ENCODE results near the gene PDK3.

PDK3 gene

GRCh38 chrX:24463077-24463476, 2.0 kb upstream of the PDK3 start:
- TF ChIP-seq CTCF (IDR thresholded peaks at IDR 0.05; ENCODE audit: low read depth, low read length, missing control alignments) = no peak
- no peak for DNase-seq (ENCODE audit: extremely low read depth, low read depth)
- no peak overlapping the region for H3K4me3 ChIP-seq (replicated peaks; ENCODE audit: low read depth, low read length)

- DNase-seq (ENCODE audit: extremely low read depth, low read depth) = no peak
- TF ChIP-seq CTCF (IDR thresholded peaks at IDR 0.05; ENCODE audit: low read depth, low read length, missing control alignments) = no peak
- H3K4me3 ChIP-seq (replicated peaks; ENCODE audit: low read depth, low read length) = peak overlapping the region; percentile 48
Observed at GRCh38 chrX:24464498-24464835, 619 bp upstream of the PDK3 start.

GRCh38 chrX:24465532-24465865, 413 bp downstream of the PDK3 start:
- TF ChIP-seq CTCF (IDR thresholded peaks at IDR 0.05; ENCODE audit: low read depth, low read length, missing control alignments) = no peak
- DNase-seq (ENCODE audit: extremely low read depth, low read depth) = no peak
- peak overlapping the region; percentile 48 for H3K4me3 ChIP-seq (replicated peaks; ENCODE audit: low read depth, low read length)

- TF ChIP-seq CTCF (IDR thresholded peaks at IDR 0.05; ENCODE audit: low read depth, low read length, missing control alignments) = no peak
- H3K4me3 ChIP-seq (replicated peaks; ENCODE audit: low read depth, low read length) = peak overlapping the region; percentile 48; the same call in 1 of the 2 replicates
- no peak for DNase-seq (ENCODE audit: extremely low read depth, low read depth)
Observed at GRCh38 chrX:24466025-24466424, 939 bp downstream of the PDK3 start.

- H3K4me3 ChIP-seq (replicated peaks; ENCODE audit: low read depth, low read length) = no peak overlapping the region
- no peak for TF ChIP-seq CTCF (IDR thresholded peaks at IDR 0.05; ENCODE audit: low read depth, low read length, missing control alignments)
- DNase-seq (ENCODE audit: extremely low read depth, low read depth) = no peak
Observed at GRCh38 chrX:24468245-24468644, 3.2 kb downstream of the PDK3 start.

- no peak for TF ChIP-seq CTCF (IDR thresholded peaks at IDR 0.05; ENCODE audit: low read depth, low read length, missing control alignments)
Observed at GRCh38 chrX:24471808-24472207, 6.7 kb downstream of the PDK3 start.

GRCh38 chrX:24475480-24475879, 10.4 kb downstream of the PDK3 start:
- DNase-seq (ENCODE audit: extremely low read depth, low read depth) = no peak

More at GRCh38 chrX:24471808-24472207, 6.7 kb downstream of the PDK3 start:
- no peak overlapping the region for H3K4me3 ChIP-seq (replicated peaks; ENCODE audit: low read depth, low read length)
- no peak for DNase-seq (ENCODE audit: extremely low read depth, low read depth)

More at GRCh38 chrX:24475480-24475879, 10.4 kb downstream of the PDK3 start:
- no peak for TF ChIP-seq CTCF (IDR thresholded peaks at IDR 0.05; ENCODE audit: low read depth, low read length, missing control alignments)
- H3K4me3 ChIP-seq (replicated peaks; ENCODE audit: low read depth, low read length) = no peak overlapping the region
